ENCODE measurements around the gene CSK. TPM values are rescaled to one million over a fixed set of nuclear protein-coding genes. Genes with fewer than 3 reads are reported as not detected.
A peak's percentile ranks its signal among the peaks of the same experiment; 100 is the strongest.
"Not testable (repeated sequence)": the region's sequence is repeated elsewhere in the genome, so short reads cannot be mapped to it uniquely, and the experiment has no call there.

CSK gene
- total RNA-seq, 1 donor from 2014 or later: 34.0 TPM

GRCh38 chr15:74785194-74786032, 3.5 kb downstream of the CSK start:
- Histone ChIP-seq H3K27ac (replicated peaks) (peak overlapping the region; percentile 98), H3K4me1 (peaks cover 95% of the 10 kb centered on the region), H3K36me3 (no peaks in the 10 kb centered on the region), H3K9me3 (replicated peaks) (no peaks in the 10 kb centered on the region), H3K4me3 (peak overlapping the region; percentile 84), H3K27me3 (ENCODE audit: low read depth) (no peaks in the 10 kb centered on the region)
- TF ChIP-seq, protein P1, sequence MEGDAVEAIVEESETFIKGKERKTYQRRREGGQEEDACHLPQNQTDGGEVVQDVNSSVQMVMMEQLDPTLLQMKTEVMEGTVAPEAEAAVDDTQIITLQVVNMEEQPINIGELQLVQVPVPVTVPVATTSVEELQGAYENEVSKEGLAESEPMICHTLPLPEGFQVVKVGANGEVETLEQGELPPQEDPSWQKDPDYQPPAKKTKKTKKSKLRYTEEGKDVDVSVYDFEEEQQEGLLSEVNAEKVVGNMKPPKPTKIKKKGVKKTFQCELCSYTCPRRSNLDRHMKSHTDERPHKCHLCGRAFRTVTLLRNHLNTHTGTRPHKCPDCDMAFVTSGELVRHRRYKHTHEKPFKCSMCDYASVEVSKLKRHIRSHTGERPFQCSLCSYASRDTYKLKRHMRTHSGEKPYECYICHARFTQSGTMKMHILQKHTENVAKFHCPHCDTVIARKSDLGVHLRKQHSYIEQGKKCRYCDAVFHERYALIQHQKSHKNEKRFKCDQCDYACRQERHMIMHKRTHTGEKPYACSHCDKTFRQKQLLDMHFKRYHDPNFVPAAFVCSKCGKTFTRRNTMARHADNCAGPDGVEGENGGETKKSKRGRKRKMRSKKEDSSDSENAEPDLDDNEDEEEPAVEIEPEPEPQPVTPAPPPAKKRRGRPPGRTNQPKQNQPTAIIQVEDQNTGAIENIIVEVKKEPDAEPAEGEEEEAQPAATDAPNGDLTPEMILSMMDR (IDR thresholded peaks at IDR 0.05; ENCODE audit: borderline replicate concordance): no peak
- intact Hi-C loops (cut with micrococcal nuclease): no loop called here
- no peak for DNase-seq

- H3K9me3 ChIP-seq (replicated peaks); DNase-seq; intact Hi-C loops (cut with micrococcal nuclease); H3K27me3 ChIP-seq (ENCODE audit: low read depth); H3K36me3 ChIP-seq: not testable (repeated sequence)
- peaks cover 95% of the 10 kb centered on the region for H3K4me1 ChIP-seq
- peak overlapping the region; percentile 32 for H3K4me3 ChIP-seq
- H3K27ac ChIP-seq (replicated peaks): peak overlapping the region; percentile 98
Measured at GRCh38 chr15:74786081-74786480, 4.2 kb downstream of the CSK start.

DNA sequence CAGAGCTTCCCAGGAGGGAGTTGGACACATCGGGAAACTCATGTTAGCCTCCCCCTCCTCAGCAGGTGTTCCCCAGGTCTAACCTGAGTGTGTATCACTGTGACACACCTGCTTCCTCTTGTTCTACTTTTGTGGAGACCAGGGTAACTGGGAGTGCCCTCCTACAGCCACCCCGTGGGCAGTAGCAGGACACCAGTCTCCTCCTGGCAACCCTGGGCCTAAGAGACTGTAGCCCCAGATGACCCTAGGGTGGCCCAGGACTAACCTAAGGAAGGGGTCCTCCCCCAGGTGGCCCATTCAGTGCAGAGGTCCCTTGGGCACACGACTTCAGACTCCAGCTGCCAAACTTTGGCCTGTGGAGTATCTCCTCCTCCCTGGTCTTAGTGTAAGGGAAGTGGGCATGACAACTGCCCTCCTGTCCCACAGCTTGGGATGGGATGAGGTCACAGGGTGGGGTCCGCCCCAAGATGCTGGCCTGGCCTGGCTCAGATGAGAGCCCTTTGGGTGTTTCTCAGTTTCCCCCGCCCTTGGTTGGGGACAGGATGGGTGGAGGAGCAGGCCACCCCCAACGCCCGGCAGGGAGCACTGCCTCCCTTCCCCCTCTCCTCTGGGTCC, 4.8 kb downstream of the CSK start:
- TF ChIP-seq, protein P1 (IDR thresholded peaks at IDR 0.05; ENCODE audit: borderline replicate concordance): no peak
- peak overlapping the region; percentile 98 for H3K27ac ChIP-seq (replicated peaks)
- H3K9me3 ChIP-seq (replicated peaks): no peaks in the 10 kb centered on the region
- peak overlapping the region; percentile 45 for H3K4me3 ChIP-seq
- no peaks in the 10 kb centered on the region for H3K36me3 ChIP-seq
- H3K27me3 ChIP-seq (ENCODE audit: low read depth): no peaks in the 10 kb centered on the region
- intact Hi-C loops (cut with micrococcal nuclease): no loop called here
- peak; percentile 57 for DNase-seq
- H3K4me1 ChIP-seq: peaks cover 95% of the 10 kb centered on the region

GRCh38 chr15:74787251-74788041, 5.6 kb downstream of the CSK start:
- Histone ChIP-seq H3K27me3 (ENCODE audit: low read depth) (no peaks in the 10 kb centered on the region), H3K36me3 (no peaks in the 10 kb centered on the region), H3K9me3 (replicated peaks) (no peaks in the 10 kb centered on the region), H3K4me3 (peak overlapping the region; percentile 45), H3K27ac (replicated peaks) (peak overlapping the region; percentile 98), H3K4me1 (peaks cover 100% of the 10 kb centered on the region)
- DNase-seq: peak; percentile 57
- TF ChIP-seq, protein P1 (IDR thresholded peaks at IDR 0.05; ENCODE audit: borderline replicate concordance): peak; percentile 55
- intact Hi-C loops (cut with micrococcal nuclease): no loop called here

DNA sequence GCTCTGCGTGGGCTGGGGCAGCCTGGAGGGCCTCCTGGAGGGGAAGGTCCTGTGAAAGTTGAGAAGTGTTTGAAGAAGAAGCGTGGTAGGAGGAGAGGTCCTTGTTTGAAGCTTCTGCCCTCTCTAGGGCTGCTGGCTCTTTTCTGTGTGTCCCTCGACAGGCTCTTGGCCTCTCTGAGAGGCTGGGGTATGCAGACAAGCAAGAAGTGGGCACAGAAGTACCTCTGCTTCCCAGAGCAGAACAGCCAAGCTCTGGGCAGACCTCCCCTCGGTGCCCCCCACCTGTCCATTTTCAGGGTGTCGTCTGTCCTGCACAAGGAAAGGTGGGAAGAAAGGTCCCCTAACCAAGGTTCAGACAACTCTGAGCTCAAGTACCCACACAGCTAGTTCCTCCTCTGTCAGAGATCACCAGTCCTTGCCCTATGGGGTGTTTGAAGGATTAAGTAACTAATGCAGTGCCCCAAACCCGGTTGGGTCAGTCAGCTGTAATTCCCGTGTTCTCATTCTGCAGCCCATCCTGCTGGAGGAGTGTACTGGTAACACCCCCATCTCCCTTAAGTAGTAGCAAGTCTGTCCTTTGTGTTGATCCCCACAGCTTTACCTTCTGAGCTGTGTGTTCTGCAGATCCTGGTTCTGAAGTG, 6.3 kb downstream of the CSK start:
- Histone ChIP-seq H3K4me1 (peaks cover 100% of the 10 kb centered on the region), H3K9me3 (replicated peaks) (no peaks in the 10 kb centered on the region)

More for the DNA sequence above, 6.3 kb downstream of the CSK start:
- Histone ChIP-seq H3K27me3 (ENCODE audit: low read depth) (no peaks in the 10 kb centered on the region), H3K36me3 (no peaks in the 10 kb centered on the region), H3K27ac (replicated peaks) (peak overlapping the region; percentile 98), H3K4me3 (peak overlapping the region; percentile 45)
- TF ChIP-seq, protein P1 (IDR thresholded peaks at IDR 0.05; ENCODE audit: borderline replicate concordance): no peak
- no peak for DNase-seq
- intact Hi-C loops (cut with micrococcal nuclease): no loop called here

All from left ventricle myocardium inferior (tissue), 1 donor.